Panc1 (cell line): Measurements from ENCODE around the gene OLFM3.

ENCODE experiments used
- CTCF ChIP-seq: fragments of 450-650 bp; IDR thresholded peaks from 2 replicates; pipeline ENCODE4 v1.5.1; 2017; ENCODE audit warnings: mild to moderate bottlenecking
- POLR2AphosphoS5 ChIP-seq: IDR thresholded peaks from 2 replicates; pipeline ENCODE4 v1.6.1; 2012; ENCODE audit warnings: mild to moderate bottlenecking, low read depth, low read length, moderate library complexity
- SIN3A ChIP-seq: IDR thresholded peaks from 2 replicates; pipeline ENCODE4 v1.6.1; 2012; ENCODE audit warnings: low read depth, mild to moderate bottlenecking, low read length, moderate library complexity, borderline replicate concordance; ENCODE audit not compliant: insufficient read depth
- TCF7L2 ChIP-seq: IDR thresholded peaks from 2 replicates; pipeline ENCODE4 v1.6.1; 2011; ENCODE audit warnings: mild to moderate bottlenecking, low read depth, low read length, inconsistent platforms

DNA sequence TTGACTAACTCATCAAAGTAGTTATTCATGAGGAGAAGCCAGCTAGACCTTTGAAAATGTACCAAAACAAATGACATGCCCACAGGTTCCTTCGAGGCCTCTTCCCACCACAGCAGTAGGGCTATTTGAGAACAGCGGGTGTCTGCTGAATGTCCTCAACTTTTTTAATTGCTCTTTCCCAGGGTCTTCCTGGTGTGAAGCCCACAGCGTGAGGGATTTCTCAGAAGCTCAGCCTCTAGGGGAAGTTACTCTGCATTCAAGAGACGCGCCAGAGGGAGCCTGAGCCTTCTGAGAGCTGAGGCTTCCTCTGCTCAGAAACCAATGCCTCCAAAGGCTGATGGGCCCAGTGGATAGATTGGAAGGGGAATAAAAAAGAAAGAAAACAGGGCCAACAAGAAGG is 153.6 kb downstream of the OLFM3 start:
- TF ChIP-seq CTCF = no peak
- TF ChIP-seq TCF7L2 = no peak
- TF ChIP-seq POLR2AphosphoS5 = no peak
- TF ChIP-seq SIN3A = no peak
